Lung (tissue), 12 donors: ENCODE measurements around the gene LZTS2. TPM values are rescaled to one million over a fixed set of nuclear protein-coding genes. Genes with fewer than 3 reads are reported as not detected.

Source experiments
- ATAC-seq: fragments of 200-7000 bp; cut with Tn5 transposase; one replicate; pipeline ENCODE4 v1.9.1; 2020; ENCODE audit warnings: moderate number of reproducible peaks; ENCODE audit not compliant: insufficient read depth, low FRiP score
- DNase-seq, 3 donors: peaks; one replicate each; pipeline ENCODE4 v3.0.0-alpha.2; 2013 to 2017
- H3K27ac ChIP-seq, 2 donors: one replicate each; pipeline ENCODE4 v1.5.1; 2013; ENCODE audit warnings: mild to moderate bottlenecking in 2 of 2, moderate library complexity in 2 of 2, control low read depth in 1 of 2, inconsistent platforms in 1 of 2, low read depth in 1 of 2, low read length in 1 of 2
- H3K27me3 ChIP-seq, 3 donors: one replicate each; pipeline ENCODE4 v1.5.1; 2013; ENCODE audit warnings: low read length in 2 of 3; ENCODE audit not compliant: control insufficient read depth in 3 of 3, insufficient read depth in 3 of 3
- H3K36me3 ChIP-seq, 4 donors: one replicate each; pipeline ENCODE4 v1.5.1; 2013; ENCODE audit warnings: low read length in 4 of 4, mild to moderate bottlenecking in 1 of 4, moderate library complexity in 1 of 4; ENCODE audit not compliant: control insufficient read depth in 4 of 4, insufficient read depth in 4 of 4
- H3K4me1 ChIP-seq, 5 donors: one replicate each; pipeline ENCODE4 v1.5.1; 2013; ENCODE audit warnings: low read length in 5 of 5, mild to moderate bottlenecking in 2 of 5, moderate library complexity in 1 of 5; ENCODE audit not compliant: control insufficient read depth in 5 of 5, insufficient read depth in 5 of 5
- H3K4me3 ChIP-seq: one replicate; pipeline ENCODE4 v1.5.1; 2013; ENCODE audit warnings: mild to moderate bottlenecking, control low read depth, moderate library complexity
- H3K9ac ChIP-seq, 2 donors: one replicate each; pipeline ENCODE4 v1.5.1; 2013; ENCODE audit warnings: low read length in 2 of 2, control low read depth in 1 of 2; ENCODE audit not compliant: insufficient read depth in 1 of 2
- H3K9me3 ChIP-seq, 4 donors: one replicate each; pipeline ENCODE4 v1.5.1; 2013; ENCODE audit warnings: low read length in 3 of 4, mild to moderate bottlenecking in 1 of 4, moderate library complexity in 1 of 4; ENCODE audit not compliant: control insufficient read depth in 4 of 4, insufficient read depth in 3 of 4
- CTCF ChIP-seq: IDR thresholded peaks from 2 replicates; pipeline ENCODE4 v1.5.1; 2012; ENCODE audit warnings: mild to moderate bottlenecking; ENCODE audit errors: control extremely low read depth, extremely low read depth
- WGBS, 2 donors: extraction: QIAGEN DNeasy Blood & Tissue Kit; methylation state at CpG; one replicate each; pipeline ENCODE4 v1.1.7; 2013; 5-methylcytosine and 5-hydroxymethylcytosine counted together
- polyA plus RNA-seq, 2 donors: library from polyadenylated mRNA; stranded (reverse); fragments of 200-250 nt; gene quantifications; one replicate each; pipeline ENCODE4 v1.2.1, GENCODE V29; 2013
- total RNA-seq, 2 donors: library from RNA; depleted of rRNA in 1 of 2; stranded (reverse); fragments of >200 nt in 1 of 2; gene quantifications; one replicate each; pipeline ENCODE4 v1.2.1, GENCODE V29; 2014 to 2021
- donor health status: control.
- donor health status: control.
- donor health status: Bipolar disorder and iron deficiency.
- donor health status: healthy.
- donor health status: DM: yes; HTN: yes; CAD: no.

The LZTS2 gene
- total and polyA plus RNA-seq, 4 donors: 44.5 to 76.8 (median 55.6) TPM

DNA sequence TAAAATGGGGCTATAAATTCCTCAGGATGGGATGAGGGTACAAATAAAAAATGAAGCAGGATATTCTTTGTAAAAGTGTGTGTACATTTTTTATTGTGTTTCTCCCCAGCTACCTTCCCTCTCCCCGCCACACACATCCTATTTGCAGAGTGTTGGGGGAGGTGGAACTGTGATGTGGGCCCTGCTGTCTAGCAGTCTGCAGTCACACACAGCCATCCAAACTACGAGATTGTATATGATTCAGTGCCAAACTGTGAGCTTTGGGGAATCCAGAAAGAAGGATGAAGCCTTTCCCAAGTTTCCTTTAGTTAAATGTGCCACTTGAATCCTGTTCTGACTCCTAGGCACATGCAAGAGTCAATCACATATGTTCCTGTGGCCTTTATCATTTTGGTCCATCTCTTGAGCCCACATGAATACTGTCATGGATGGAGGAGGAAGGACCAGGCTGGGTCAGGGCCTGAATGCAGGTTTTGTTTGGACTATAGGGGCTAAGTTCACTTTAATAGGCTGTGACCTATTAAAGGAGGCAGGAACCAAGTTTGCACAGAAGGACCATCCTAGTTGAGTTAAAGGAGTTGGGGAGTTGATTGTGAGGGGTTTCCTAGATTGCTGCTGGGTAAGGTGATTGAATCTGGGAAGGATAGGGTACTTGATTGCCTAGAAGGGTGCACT is 31.4 kb upstream of the LZTS2 start:
- no peak overlapping the region for H3K27ac ChIP-seq
- no peak overlapping the region for H3K4me3 ChIP-seq
- H3K4me1 ChIP-seq: peaks cover 0 to 16% (median 7%) of the 10 kb centered on the region in 5 donors
- peaks cover 6 to 28% (median 11%) of the 10 kb centered on the region in 4 donors for H3K36me3 ChIP-seq
- H3K9me3 ChIP-seq: no peaks in the 10 kb centered on the region
- H3K9ac ChIP-seq: no peak overlapping the region
- DNase-seq: no peak
- H3K27me3 ChIP-seq: no peaks in the 10 kb centered on the region
- ATAC-seq: no peak
- WGBS, 2 donors: 84 to 88% methylated on average over 2 of the region's 2 CpGs
- no peak for TF ChIP-seq CTCF

GRCh38 chr10:100968863-100969186 is 30.8 kb upstream of the LZTS2 start:
- 31% methylated on average over 9 of the region's 9 CpGs for WGBS, 2 donors
- Histone ChIP-seq H3K4me3 (peak overlapping the region; percentile 9), H3K27me3 (no peaks in the 10 kb centered on the region), H3K9ac (no peak overlapping the region), H3K36me3 (peaks cover 6 to 21% (median 11%) of the 10 kb centered on the region in 4 donors), H3K4me1 (peaks cover 0 to 16% (median 7%) of the 10 kb centered on the region in 5 donors), H3K9me3 (no peaks in the 10 kb centered on the region), H3K27ac (no peak overlapping the region)
- no peak for TF ChIP-seq CTCF
- no peak for ATAC-seq
- DNase-seq: no peak

GRCh38 chr10:100969187-100970075 is 30.2 kb upstream of the LZTS2 start, which contains the start of gene SEMA4G:
SEMA4G (plus strand) TSS chr10:100969504; CDS start chr10:100972913, 3,409 bp downstream.
- peak; percentile 38 for ATAC-seq
- 2 to 4% methylated on average over 43 to 70 of the region's 70 CpGs for WGBS, 2 donors

More at GRCh38 chr10:100969187-100970075, 30.2 kb upstream of the LZTS2 start, which contains the start of gene SEMA4G:
- Histone ChIP-seq H3K9ac (no peak within 1 kb of the TSS), H3K27ac (no peak within 1 kb of the TSS), H3K4me3 (peak within 1 kb of the TSS; percentile 25), H3K36me3 (peaks cover under 1 to 18% (median 7%) of the 10 kb centered on the region in 4 donors), H3K9me3 (no peaks in the 10 kb centered on the region), H3K27me3 (no peaks in the 10 kb centered on the region), H3K4me1 (peaks cover 0 to 16% (median 7%) of the 10 kb centered on the region in 5 donors)
- peak; percentile 42 to 62 (median 51) for DNase-seq
- TF ChIP-seq CTCF: no peak
